AG10803 (cell line): ENCODE data around the gene CPNE4.

Experiments
- DNase-seq: peaks from one replicate; pipeline ENCODE4 v3.0.0; 2010; ENCODE audit warnings: low read depth
- H3K4me3 ChIP-seq: 2 replicates; pipeline ENCODE4 v1.5.1; 2011; ENCODE audit warnings: mild to moderate bottlenecking, low read length, control low read depth
- CTCF ChIP-seq: conservative IDR thresholded peaks from 2 replicates; pipeline ENCODE4 v1.5.1; 2011; ENCODE audit warnings: mild to moderate bottlenecking, low read length, control low read depth, inconsistent platforms

The CPNE4 gene

GRCh38 chr3:131704098-131704497 lies 330.7 kb downstream of the CPNE4 start:
- peak; percentile 37 for DNase-seq
- TF ChIP-seq CTCF: no peak
- H3K4me3 ChIP-seq: no peak overlapping the region

- DNase-seq: peak; percentile 81
- no peak overlapping the region for H3K4me3 ChIP-seq
- TF ChIP-seq CTCF: no peak
These were observed 332.7 kb downstream of the CPNE4 start for GRCh38 chr3:131702146-131702545.

GRCh38 chr3:131701153-131701770 lies 333.6 kb downstream of the CPNE4 start:
- TF ChIP-seq CTCF: no peak
- DNase-seq: no peak
- H3K4me3 ChIP-seq: no peak overlapping the region

- no peak for TF ChIP-seq CTCF
- H3K4me3 ChIP-seq: no peak overlapping the region
- DNase-seq: peak; percentile 85
These were observed 335.8 kb downstream of the CPNE4 start for GRCh38 chr3:131699001-131699400.

- no peak for TF ChIP-seq CTCF
- no peak overlapping the region for H3K4me3 ChIP-seq
- peak; percentile 73 for DNase-seq
These were observed 340.4 kb downstream of the CPNE4 start for GRCh38 chr3:131694376-131694775.

- no peak overlapping the region for H3K4me3 ChIP-seq
- no peak for TF ChIP-seq CTCF
- no peak for DNase-seq
These were observed 342.5 kb downstream of the CPNE4 start for GRCh38 chr3:131692356-131692755.

- no peak for TF ChIP-seq CTCF
- no peak overlapping the region for H3K4me3 ChIP-seq
- DNase-seq: no peak
These were observed 344.0 kb downstream of the CPNE4 start for GRCh38 chr3:131690800-131691199.
